GM12878 (cell line): ENCODE measurements around the gene TRPV6. TPM values are rescaled to one million over a fixed set of nuclear protein-coding genes. Genes with fewer than 3 reads are reported as not detected.

Experiments
- ATAC-seq: fragments of 200-7000 bp; cut with Tn5 transposase; 3 replicates; pipeline ENCODE4 v1.9.1; 2020; ENCODE audit warnings: mild to moderate bottlenecking, moderate library complexity
- BruUV-seq: library from RNA; stranded (reverse); fragments of 400-500 nt; replicated peaks from 2 replicates; lab custom pipeline; 2021; lab: Mats Ljungman, UMichigan
- CTCF ChIA-PET: fragments of 300-600 bp; sonication (Branson Sonifier 250); formaldehyde crosslinking; extraction: SDS; loops from one replicate; lab custom pipeline; 2021; ENCODE audit warnings: inconsistent platforms; lab: Yijun Ruan, JAX
- POLR2A ChIA-PET: fragments of 350-600 bp; formaldehyde crosslinking; extraction: SDS; loops from one replicate; lab custom pipeline; 2021; ENCODE audit warnings: inconsistent platforms; lab: Charles Lee
- RAD21 ChIA-PET: fragments of 300-600 bp; sonication (Branson Sonifier 250); formaldehyde crosslinking; loops from one replicate; lab custom pipeline; 2023; ENCODE audit warnings: antibody characterized with exemption; ENCODE audit not compliant: unreplicated experiment; lab: Charles Lee
- SMC1A ChIA-PET: fragments of 300-600 bp; sonication (Branson Sonifier 250); formaldehyde crosslinking; loops from one replicate; lab custom pipeline; 2023; ENCODE audit not compliant: unreplicated experiment, uncharacterized antibody; lab: Charles Lee
- DNase-seq: peaks from one replicate; pipeline ENCODE4 v3.0.0-alpha.2; 2011; ENCODE audit warnings: low read depth, low spot score
- FAIRE-seq: peaks from 3 replicates; lab custom pipeline; 2011; peaks lifted over from hg19 to GRCh38; lab: Jason Lieb, UNC
- H2AFZ ChIP-seq: 2 replicates; pipeline ENCODE4 v1.6.0; 2011; ENCODE audit warnings: low read depth, low read length, control low read depth; ENCODE audit not compliant: control insufficient read depth
- H3K27ac ChIP-seq: 2 replicates; pipeline ENCODE4 v1.5.1; 2011; ENCODE audit warnings: control low read depth; ENCODE audit not compliant: control insufficient read depth, insufficient read depth
- H3K27me3 ChIP-seq, 2 experiments: replicated peaks in 1 of 2; 2 replicates each; pipeline versions ENCODE4 v1.6.0 to v1.6.1; 2011; ENCODE audit warnings: low read length in 1 of 2; ENCODE audit not compliant: control insufficient read depth in 2 of 2, insufficient read depth in 2 of 2
- H3K36me3 ChIP-seq, 2 experiments: 2 replicates each; pipeline ENCODE4 v1.5.1; 2011; ENCODE audit warnings: low read length in 1 of 2; ENCODE audit not compliant: control insufficient read depth in 2 of 2, insufficient read depth in 2 of 2
- H3K4me1 ChIP-seq: 2 replicates; pipeline ENCODE4 v1.6.1; 2011; ENCODE audit warnings: mild to moderate bottlenecking, low read length, moderate library complexity, mixed read lengths; ENCODE audit not compliant: control insufficient read depth, insufficient read depth
- H3K4me2 ChIP-seq: 2 replicates; pipeline ENCODE4 v1.6.0; 2011; ENCODE audit warnings: control low read depth; ENCODE audit not compliant: control insufficient read depth, insufficient read depth
- H3K4me3 ChIP-seq: fragments of 200-600 bp; sonication (generic); 2 replicates; pipeline ENCODE4 v1.5.1; 2016
- H3K79me2 ChIP-seq: 2 replicates; pipeline ENCODE4 v1.6.0; 2011; ENCODE audit warnings: low read length; ENCODE audit not compliant: control insufficient read depth, insufficient read depth
- H3K9ac ChIP-seq: 2 replicates; pipeline ENCODE4 v1.8.0; 2011; ENCODE audit warnings: low read length, control low read depth, mixed read lengths; ENCODE audit not compliant: control insufficient read depth, insufficient read depth
- H3K9me3 ChIP-seq: replicated peaks from 3 replicates; pipeline ENCODE4 v1.5.1; 2011; ENCODE audit warnings: mild to moderate bottlenecking, low read length; ENCODE audit not compliant: control insufficient read depth, insufficient read depth
- H4K20me1 ChIP-seq: 2 replicates; pipeline ENCODE4 v1.6.0; 2011; ENCODE audit not compliant: control insufficient read depth, insufficient read depth
- BMI1 ChIP-seq: fragments of 450-650 bp; IDR thresholded peaks from 2 replicates; pipeline ENCODE4 v1.6.1; 2016; ENCODE audit warnings: mild to moderate bottlenecking, moderate library complexity, borderline replicate concordance
- DPF2 ChIP-seq: fragments of 450-650 bp; IDR thresholded peaks from 2 replicates; pipeline ENCODE4 v1.6.1; 2017; ENCODE audit warnings: mild to moderate bottlenecking
- HDAC2 ChIP-seq: fragments of 200-600 bp; sonication (generic); IDR thresholded peaks from 2 replicates; pipeline ENCODE4 v1.6.1; 2017
- HDAC6 ChIP-seq: fragments of 200-600 bp; sonication (generic); IDR thresholded peaks from one replicate; pipeline ENCODE4 v1.8.0; 2017; ENCODE audit warnings: antibody characterized with exemption; ENCODE audit not compliant: unreplicated experiment
- JUNB ChIP-seq: IDR thresholded peaks from 2 replicates; pipeline ENCODE4 v1.6.1; 2016; ENCODE audit warnings: antibody characterized with exemption, mild to moderate bottlenecking
- MTA2 ChIP-seq: fragments of 450-650 bp; IDR thresholded peaks from 2 replicates; pipeline ENCODE4 v1.6.1; 2016; ENCODE audit warnings: low read depth, mild to moderate bottlenecking, moderate library complexity
- NBN ChIP-seq: fragments of 450-650 bp; IDR thresholded peaks from 2 replicates; pipeline ENCODE4 v1.6.1; 2016
- NR2C2 ChIP-seq: IDR thresholded peaks from 2 replicates; pipeline ENCODE4 v1.6.1; 2011; ENCODE audit warnings: borderline replicate concordance, low read depth; ENCODE audit not compliant: control insufficient read depth, insufficient read length
- PAX8 ChIP-seq: fragments of 450-650 bp; IDR thresholded peaks from 2 replicates; pipeline ENCODE4 v1.6.1; 2017; ENCODE audit warnings: mild to moderate bottlenecking, moderate library complexity
- POLR2AphosphoS2 ChIP-seq: IDR thresholded peaks from 2 replicates; pipeline ENCODE4 v1.6.1; 2011; ENCODE audit warnings: low read depth, mild to moderate bottlenecking, low read length, improper control_type of control experiment, moderate library complexity
- RFX5 ChIP-seq: IDR thresholded peaks from 2 replicates; pipeline ENCODE4 v1.6.1; 2011; ENCODE audit warnings: low read depth, low read length, improper control_type of control experiment
- SMAD5 ChIP-seq: IDR thresholded peaks from 2 replicates; pipeline ENCODE4 v1.6.1; 2016; ENCODE audit warnings: antibody characterized with exemption, low read depth
- WGBS: methylation state at CpG from one replicate; pipeline ENCODE4 v1.1.6; 2016; ENCODE audit warnings: low lambda C conversion rate; ENCODE audit not compliant: insufficient replicate concordance, insufficient coverage; ENCODE audit errors: missing lambda C conversion rate; 5-methylcytosine and 5-hydroxymethylcytosine counted together
- in situ Hi-C: fragments of 300-500 bp; cut with MboI; formaldehyde crosslinking; loops from 9 replicates; pipeline ENCODE4 v1.14.3; 2018; ENCODE audit warnings: mixed read lengths
- intact Hi-C: fragments of 100-400 bp; cut with micrococcal nuclease; formaldehyde crosslinking; loops from one replicate; pipeline ENCODE4 v1.14.2; 2022; ENCODE audit not compliant: unreplicated experiment
- polyA plus RNA-seq, 11 experiments: library from polyadenylated mRNA; depleted of rRNA in 4 of 11; unstranded in 6 of 11; stranded (reverse) in 5 of 11; fragments of >200 nt; fragmentation: Nextera tagmentation in 4 of 11; fragmentation: Illumina TruSeq in 1 of 11; extraction: Ambion mirVana in 4 of 11; extraction: Trizol in 1 of 11; gene quantifications; 1 replicate in 1 of 11; 2 replicates in 10 of 11; pipeline versions ENCODE4 v1.2.1 to v1.2.3, GENCODE V29; 2011 to 2016; ENCODE audit warnings: inconsistent platforms in 2 of 11, missing spikeins in 2 of 11, low read depth in 1 of 11
- total RNA-seq, 4 experiments: library from RNA; depleted of rRNA in 3 of 4; stranded (reverse); fragments of >200 nt in 3 of 4; fragmentation: Illumina TruSeq in 1 of 4; extraction: Trizol in 1 of 4; gene quantifications; 2 replicates each; pipeline versions ENCODE4 v1.2.1 to v1.2.3, GENCODE V29; 2013 to 2021
- TF ChIP-seq, protein P1 (sequence below): fragments of 450-650 bp; formaldehyde crosslinking; IDR thresholded peaks from 2 replicates; pipeline ENCODE4 v1.5.0; 2022; ENCODE audit warnings: mild to moderate bottlenecking, missing genetic modification characterization
- TF ChIP-seq, protein P2 (sequence below): fragments of 450-650 bp; IDR thresholded peaks from 2 replicates; pipeline ENCODE4 v1.6.1; 2017; ENCODE audit warnings: borderline replicate concordance

The TRPV6 gene
- total and polyA plus RNA-seq, 10 of the 15 experiments (the other 5 are each of a cell fraction or from before 2014, with no cell fraction given): not detected

DNA sequence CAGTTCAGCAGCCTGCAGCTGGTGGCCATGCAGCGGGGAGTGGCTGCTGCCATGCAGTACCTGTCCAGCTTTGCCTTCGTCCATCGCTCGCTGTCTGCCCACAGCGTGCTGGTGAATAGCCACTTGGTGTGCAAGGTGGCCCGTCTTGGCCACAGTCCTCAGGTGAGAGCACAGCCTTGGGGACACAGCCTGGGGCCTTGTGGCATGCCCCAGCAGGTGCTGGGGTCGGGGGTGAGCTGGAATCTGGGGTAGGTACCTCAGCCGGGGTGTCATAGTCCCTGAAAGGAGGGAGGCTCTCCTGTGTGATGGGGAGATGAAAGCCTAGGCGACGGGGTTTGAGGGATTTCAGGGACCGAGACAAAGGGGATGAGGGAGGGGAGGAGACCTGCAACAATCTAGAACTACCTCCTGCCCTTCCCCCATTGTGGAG is 16.5 kb downstream of the TRPV6 start (continued):
- TF ChIP-seq NR2C2 (no peak), HDAC6 (no peak), RFX5 (no peak)
- TF ChIP-seq, protein P1, sequence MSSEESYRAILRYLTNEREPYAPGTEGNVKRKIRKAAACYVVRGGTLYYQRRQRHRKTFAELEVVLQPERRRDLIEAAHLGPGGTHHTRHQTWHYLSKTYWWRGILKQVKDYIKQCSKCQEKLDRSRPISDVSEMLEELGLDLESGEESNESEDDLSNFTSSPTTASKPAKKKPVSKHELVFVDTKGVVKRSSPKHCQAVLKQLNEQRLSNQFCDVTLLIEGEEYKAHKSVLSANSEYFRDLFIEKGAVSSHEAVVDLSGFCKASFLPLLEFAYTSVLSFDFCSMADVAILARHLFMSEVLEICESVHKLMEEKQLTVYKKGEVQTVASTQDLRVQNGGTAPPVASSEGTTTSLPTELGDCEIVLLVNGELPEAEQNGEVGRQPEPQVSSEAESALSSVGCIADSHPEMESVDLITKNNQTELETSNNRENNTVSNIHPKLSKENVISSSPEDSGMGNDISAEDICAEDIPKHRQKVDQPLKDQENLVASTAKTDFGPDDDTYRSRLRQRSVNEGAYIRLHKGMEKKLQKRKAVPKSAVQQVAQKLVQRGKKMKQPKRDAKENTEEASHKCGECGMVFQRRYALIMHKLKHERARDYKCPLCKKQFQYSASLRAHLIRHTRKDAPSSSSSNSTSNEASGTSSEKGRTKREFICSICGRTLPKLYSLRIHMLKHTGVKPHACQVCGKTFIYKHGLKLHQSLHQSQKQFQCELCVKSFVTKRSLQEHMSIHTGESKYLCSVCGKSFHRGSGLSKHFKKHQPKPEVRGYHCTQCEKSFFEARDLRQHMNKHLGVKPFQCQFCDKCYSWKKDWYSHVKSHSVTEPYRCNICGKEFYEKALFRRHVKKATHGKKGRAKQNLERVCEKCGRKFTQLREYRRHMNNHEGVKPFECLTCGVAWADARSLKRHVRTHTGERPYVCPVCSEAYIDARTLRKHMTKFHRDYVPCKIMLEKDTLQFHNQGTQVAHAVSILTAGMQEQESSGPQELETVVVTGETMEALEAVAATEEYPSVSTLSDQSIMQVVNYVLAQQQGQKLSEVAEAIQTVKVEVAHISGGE: no peak

DNA sequence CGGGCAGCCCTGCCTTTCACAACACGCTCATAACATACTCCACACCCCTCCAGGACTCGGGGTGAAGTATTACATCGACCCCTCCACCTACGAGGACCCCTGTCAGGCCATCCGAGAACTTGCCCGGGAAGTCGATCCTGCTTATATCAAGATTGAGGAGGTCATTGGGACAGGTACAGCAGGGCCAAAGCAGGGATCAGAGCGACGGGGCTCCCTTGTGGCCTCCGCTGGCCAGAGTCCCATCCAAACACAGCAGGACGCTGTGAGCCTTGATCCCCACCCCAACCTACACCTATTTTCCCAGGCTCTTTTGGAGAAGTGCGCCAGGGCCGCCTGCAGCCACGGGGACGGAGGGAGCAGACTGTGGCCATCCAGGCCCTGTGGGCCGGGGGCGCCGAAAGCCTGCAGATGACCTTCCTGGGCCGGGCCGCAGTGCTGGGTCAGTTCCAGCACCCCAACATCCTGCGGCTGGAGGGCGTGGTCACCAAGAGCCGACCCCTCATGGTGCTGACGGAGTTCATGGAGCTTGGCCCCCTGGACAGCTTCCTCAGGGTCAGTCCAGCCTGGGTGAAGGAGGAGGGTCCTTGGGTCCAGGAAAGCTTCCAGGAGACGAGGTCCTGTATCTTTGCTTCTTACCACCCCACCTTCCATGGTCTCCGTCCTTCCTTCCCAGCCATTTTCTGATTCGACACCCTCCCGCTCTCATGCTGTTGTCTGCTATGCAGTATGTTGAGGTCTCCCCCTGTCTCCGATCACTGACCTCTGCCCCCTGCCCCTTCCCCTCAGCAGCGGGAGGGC is 17.2 kb downstream of the TRPV6 start:
- DNase-seq: no peak
- no peak overlapping the region for H3K4me2 ChIP-seq
- intact Hi-C loops: no loop called here
- POLR2A ChIA-PET: no interaction called here
- H3K4me1 ChIP-seq: no peaks in the 10 kb centered on the region
- no peaks in the 10 kb centered on the region for H3K79me2 ChIP-seq
- CTCF ChIA-PET: interaction anchor here (1.4 kb wide), 1 partner anchor 11 kb away, joined by 3 read pairs; no protein-coding TSS in a partner anchor
- no peaks in the 10 kb centered on the region for H3K9me3 ChIP-seq
- FAIRE-seq: no peak
- no peak overlapping the region for H3K4me3 ChIP-seq
- no peaks in the 10 kb centered on the region for H4K20me1 ChIP-seq
- RAD21 ChIA-PET: interaction anchor here (1.3 kb wide), 1 partner anchor 265 kb away, joined by 3 read pairs; no protein-coding TSS in a partner anchor
- H3K27me3 ChIP-seq: no peaks in the 10 kb centered on the region
- H3K27ac ChIP-seq: no peak overlapping the region
- no peaks in the 10 kb centered on the region for H3K36me3 ChIP-seq
- no peak overlapping the region for H2AFZ ChIP-seq
- WGBS: 57% methylated on average over 27 of the region's 31 CpGs
- BruUV-seq: no TSS peak
- in situ Hi-C loops: no loop called here
- no peak overlapping the region for H3K9ac ChIP-seq
- TF ChIP-seq PAX8: no peak
- no peak for TF ChIP-seq POLR2AphosphoS2
- TF ChIP-seq, protein P2, sequence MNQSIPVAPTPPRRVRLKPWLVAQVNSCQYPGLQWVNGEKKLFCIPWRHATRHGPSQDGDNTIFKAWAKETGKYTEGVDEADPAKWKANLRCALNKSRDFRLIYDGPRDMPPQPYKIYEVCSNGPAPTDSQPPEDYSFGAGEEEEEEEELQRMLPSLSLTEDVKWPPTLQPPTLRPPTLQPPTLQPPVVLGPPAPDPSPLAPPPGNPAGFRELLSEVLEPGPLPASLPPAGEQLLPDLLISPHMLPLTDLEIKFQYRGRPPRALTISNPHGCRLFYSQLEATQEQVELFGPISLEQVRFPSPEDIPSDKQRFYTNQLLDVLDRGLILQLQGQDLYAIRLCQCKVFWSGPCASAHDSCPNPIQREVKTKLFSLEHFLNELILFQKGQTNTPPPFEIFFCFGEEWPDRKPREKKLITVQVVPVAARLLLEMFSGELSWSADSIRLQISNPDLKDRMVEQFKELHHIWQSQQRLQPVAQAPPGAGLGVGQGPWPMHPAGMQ: no peak
- no peak for TF ChIP-seq JUNB
- no peak for TF ChIP-seq NBN
- no peak for TF ChIP-seq DPF2
- no peak for TF ChIP-seq HDAC2
- TF ChIP-seq MTA2: no peak
- TF ChIP-seq HDAC6: no peak
- no peak for TF ChIP-seq BMI1
- TF ChIP-seq, protein P1: no peak
- TF ChIP-seq SMAD5: no peak
- SMC1A ChIA-PET: interaction anchor here (1.5 kb wide), 1 partner anchor 85 kb away, joined by 3 read pairs; no protein-coding TSS in a partner anchor
- ATAC-seq: no peak
